ENCODE measurements around the gene PRDM13.
"Not testable (repeated sequence)": the region's sequence is repeated elsewhere in the genome, so short reads cannot be mapped to it uniquely, and the experiment has no call there.

Gene PRDM13

GRCh38 chr6:99606656-99607415, at the start of gene PRDM13:
PRDM13 (plus strand) TSS chr6:99606833; CDS start chr6:99607035, 202 bp downstream.
- DNase-seq (ENCODE audit: low read depth): no peak

DNA sequence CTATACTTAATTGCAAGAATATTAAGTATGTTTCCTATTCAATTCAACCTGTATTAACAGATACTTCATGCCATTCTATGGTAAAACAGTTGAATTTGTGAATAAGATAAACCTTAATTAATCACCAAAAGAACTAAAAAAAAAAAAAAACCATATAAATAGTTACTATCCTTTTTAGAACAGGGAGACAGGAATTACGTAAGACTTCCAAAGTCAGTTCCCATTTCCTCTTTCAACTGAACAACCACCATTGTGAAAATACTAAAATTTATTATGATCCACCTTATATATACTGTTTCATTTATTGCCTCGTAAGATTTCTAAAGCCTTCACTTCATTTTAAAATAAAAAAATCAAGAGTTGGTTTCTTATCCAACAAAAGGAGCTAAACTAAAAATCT, 47.6 kb upstream of the PRDM13 start:
- DNase-seq (ENCODE audit: low read depth): no peak

- DNase-seq (ENCODE audit: low read depth): no peak
Observed at GRCh38 chr6:99560668-99561067, 46.0 kb upstream of the PRDM13 start.

- no peak for DNase-seq (ENCODE audit: low read depth)
Observed at GRCh38 chr6:99563056-99563723, 43.4 kb upstream of the PRDM13 start.

DNA sequence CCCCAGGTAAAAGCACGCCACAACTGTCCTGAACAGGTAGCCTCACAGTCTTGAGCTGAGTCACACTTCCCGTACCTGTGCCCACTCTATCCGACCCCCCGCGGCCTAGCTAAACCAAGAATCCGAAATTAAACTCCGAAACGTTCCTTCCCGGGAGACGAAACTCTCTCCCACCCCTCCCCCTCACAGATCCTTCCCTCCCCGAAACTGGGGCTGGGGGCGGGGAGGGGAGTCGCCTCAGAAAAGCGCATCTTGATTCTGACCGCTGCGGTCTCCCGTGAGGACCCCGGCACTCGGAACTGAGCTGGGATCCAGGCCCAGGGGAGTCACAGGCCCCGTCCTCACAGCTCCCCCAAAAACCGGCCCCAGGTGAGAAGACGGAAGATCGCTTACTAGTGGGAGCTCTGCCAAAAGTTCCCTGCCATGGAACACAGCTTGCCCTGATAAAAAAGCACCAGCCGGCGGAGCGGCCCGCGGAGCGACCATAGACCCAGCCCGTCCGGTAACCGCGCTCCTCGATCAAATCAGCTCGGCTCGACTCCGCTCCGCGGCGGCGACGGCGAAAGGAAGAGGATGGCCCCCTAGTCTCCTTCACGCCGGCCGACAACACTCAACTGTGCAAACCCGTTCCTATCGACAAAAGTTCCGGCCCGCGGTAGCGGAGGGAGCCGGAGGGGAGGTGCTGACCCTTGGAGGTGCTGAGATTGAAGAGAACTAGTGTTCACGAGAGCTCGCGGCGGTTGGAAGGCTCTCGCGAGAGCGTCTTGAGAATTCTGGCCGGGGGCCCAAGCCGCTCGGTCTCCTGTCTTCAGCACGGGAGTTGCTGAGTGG, 38.3 kb upstream of the PRDM13 start, which contains the start of gene CCNC:
TSS of gene CCNC (minus strand) at position 558 of the 831 bp plus-strand sequence. CDS start at position 425, 133 bp downstream.
- peak; percentile 90 for DNase-seq (ENCODE audit: low read depth)

- DNase-seq (ENCODE audit: low read depth): no peak
Observed at GRCh38 chr6:99573980-99574617, 32.5 kb upstream of the PRDM13 start.

DNA sequence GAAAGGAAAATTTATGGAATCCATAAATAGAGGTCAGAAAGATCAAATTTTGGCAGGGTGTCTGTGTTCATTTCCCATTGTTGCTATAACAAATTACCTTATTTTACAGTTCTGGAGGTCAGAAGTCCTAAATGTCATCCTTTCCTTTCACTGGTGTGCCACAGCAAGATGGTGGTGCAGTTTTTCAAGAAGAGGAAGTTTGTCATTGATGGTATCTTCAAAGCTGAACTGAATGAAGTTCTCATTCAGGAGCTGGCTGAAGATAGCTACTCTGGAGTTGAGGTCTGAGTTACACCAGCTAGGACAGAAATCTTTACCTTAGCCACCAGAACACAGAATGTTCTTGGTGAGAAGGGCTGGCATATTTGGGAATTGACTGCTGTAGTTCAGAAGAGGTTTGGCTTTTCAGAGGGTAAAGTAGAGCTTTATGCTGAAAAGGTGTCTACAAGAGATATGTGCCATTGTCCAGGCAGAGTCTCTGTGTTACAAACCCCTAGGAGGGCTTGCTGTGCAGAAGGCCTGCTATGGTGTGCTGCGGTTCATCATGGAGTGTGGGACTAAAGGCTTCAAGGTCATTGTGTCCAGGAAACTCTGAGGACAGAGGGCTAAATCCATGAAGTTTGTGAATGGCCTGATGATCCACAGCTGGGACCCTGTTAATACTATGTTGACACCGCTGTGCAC, 30.9 kb upstream of the PRDM13 start:
- DNase-seq (ENCODE audit: low read depth): no peak

DNA sequence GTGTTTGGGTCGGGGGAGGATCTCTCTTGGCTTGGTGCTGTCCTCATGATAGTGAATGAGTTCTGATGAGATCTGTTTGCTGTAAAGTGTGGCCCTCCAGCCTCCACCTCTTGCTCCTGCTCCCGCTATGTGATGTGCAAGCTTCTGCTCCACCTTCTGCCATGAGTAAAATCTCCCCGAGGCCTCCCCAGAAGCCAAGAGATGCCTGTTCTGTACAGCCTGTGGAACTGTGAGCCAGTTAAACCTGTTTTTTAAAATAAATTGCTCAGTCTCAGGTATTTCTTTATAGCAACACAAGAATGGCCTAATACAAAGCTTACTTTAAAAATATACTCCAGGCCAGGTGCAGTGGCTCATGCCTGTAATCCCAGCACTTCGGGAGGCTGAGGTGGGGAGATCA, 26.9 kb upstream of the PRDM13 start:
- DNase-seq (ENCODE audit: low read depth): no peak

- no peak for DNase-seq (ENCODE audit: low read depth)
Observed at GRCh38 chr6:99587792-99588191, 18.8 kb upstream of the PRDM13 start.

DNA sequence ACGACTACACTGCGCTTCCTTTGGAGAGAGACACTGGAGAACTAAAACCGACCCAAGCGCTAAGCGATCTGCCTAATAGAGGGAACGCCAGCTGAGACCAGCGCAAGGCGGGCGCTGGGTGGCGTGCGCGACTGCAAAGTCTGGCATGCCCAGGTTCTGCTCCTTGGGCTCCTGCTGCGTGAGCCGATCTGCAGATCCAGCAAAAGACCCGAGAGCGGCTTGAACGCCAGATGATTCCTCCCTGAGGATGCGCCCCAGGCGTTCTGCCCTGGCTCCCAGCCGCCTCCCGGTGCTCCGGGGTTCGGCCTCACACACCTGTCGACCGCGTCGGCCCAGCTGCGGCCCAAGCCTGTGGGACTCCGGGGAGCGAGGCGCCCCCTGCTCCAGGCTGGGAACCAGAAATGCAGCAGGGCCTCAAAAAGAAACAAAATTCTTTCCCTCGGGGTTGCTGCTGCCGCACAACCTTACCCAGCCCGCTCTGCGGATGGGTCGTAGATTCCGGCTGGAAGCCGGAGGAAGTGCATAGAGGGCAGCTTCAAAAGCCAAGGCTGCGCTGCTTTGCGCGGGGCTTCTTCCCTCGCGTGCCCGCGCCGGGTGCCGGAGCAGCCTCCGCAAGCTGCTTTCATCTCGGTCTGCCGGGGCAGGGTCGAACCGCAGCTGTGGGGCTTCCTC, 17.9 kb upstream of the PRDM13 start:
- no peak for DNase-seq (ENCODE audit: low read depth)

DNA sequence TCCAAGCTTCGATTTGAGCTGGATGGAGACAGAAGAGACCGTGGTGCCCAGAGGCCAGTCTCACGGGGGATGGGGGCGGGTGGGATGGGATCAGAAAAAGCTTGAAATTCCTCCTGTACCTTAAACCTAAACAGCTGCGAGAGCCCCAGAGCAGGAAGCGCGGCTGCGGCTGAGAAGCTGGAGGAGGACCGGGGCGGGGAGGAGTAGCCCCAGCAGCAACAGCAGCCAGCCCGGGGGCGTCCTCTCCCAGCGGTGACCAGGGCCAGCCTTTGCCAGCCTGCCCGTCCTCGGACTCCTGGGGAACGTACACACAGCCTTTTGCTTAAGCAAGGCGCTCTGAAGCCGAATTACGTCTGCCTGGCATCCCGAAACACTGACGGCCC, 17.4 kb upstream of the PRDM13 start:
- DNase-seq (ENCODE audit: low read depth): no peak

- DNase-seq (ENCODE audit: low read depth): no peak
Observed at GRCh38 chr6:99589907-99590493, 16.6 kb upstream of the PRDM13 start.

DNA sequence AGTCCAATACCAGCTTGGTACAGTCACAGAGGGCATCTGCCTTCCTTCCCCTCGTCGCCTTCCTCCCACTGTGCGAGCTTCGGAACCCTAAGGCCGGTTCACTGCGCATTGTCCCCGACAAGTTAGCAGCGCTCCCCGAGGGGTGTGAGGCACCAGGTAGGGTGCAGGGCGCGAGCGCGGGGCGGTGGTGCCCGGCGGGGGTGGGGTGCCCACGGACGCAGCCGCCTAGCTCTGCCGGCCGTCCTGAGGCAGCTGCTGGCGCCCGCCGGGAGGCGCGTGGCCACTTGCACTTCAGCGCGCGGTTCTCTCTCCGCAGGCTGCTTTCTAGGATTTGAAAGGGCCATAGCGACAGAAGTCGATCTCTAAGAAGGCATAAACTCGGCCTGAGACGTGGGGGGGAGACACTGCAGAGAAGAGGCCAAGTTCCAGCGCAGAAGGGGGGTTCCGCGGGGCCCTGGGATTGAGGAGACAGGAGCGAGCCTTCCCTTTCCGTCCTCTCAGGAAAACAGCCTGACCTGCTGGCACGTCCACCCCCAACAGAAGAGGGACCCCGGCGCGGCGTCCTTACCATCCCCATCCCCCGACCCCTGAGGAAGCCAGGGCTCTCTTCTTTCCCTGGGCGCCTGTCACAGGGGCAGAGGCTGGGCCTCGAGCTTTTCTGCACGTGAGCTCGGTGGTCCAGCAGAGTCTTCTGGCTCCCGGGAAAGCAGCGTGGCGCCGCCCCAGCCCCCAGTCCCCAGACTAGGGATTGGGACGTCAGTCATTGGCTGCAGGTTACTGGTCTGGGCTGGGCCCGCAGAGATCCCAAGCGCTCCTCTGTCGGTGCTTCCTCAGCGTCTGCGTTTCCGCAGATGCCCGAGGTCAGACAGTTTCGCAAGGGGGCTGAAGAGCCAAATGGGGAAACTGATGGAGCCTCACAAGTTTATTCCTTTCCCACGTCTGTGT, 15.6 kb upstream of the PRDM13 start:
- DNase-seq (ENCODE audit: low read depth): no peak

DNA sequence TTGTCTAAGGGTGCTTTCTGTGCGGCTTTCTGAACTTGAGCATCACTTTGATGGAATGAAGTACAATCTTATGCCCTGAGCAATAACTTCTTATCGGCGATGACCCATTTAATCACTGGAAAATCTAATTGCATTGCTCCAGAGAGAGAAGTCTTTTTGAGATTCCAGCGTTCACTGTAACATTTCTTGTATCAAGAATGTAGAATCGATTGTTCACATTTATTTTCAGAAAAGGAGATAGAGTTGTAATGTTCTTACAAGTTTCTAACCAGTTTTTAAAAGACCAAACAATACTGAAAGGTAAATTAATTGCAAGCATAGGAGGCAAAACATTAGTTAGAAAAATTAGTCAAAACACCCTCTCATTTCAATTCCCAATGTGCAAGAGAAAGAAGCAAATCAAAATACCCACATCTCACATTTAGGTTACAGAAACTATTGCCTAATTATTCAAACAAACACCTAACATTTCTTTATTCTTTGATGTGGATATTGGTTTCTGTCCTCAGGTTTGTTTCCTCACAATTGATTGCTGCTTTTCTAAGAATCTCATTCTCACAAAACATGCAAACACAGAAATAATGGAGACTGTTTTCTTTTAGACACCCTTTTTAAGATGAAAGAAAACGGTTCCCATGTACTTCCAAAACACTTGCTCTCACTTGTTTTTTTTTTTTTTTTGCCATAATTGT, 14.8 kb upstream of the PRDM13 start:
- DNase-seq (ENCODE audit: low read depth): no peak

DNA sequence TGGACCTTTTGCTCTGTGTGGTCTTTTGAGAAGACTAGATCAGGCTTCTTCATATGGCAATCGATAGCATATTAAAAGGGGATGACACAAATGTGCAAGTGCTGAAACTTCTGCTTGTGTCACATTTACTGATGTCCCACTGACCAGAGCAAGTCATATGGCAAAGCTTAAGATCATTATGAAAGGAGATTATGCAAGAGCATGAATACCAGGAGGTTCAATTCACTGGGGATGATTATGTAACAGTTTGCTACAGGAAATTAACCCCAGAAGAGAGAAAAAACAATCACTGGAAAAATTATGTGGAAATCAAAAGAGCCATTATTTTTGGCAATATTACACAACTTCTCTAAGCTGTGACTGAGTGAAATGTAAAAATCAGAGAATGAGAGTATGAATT, 13.7 kb upstream of the PRDM13 start:
- peak; percentile 21 for DNase-seq (ENCODE audit: low read depth)

GRCh38 chr6:99594696-99595095, 11.9 kb upstream of the PRDM13 start:
- not testable (repeated sequence) for DNase-seq (ENCODE audit: low read depth)

GRCh38 chr6:99602520-99603420, 3.9 kb upstream of the PRDM13 start:
- DNase-seq (ENCODE audit: low read depth): no peak

Data from stromal cell of bone marrow (primary cell).